HepG2 (cell line): ENCODE results near the gene PYGB. TPM values are rescaled to one million over a fixed set of nuclear protein-coding genes. Genes with fewer than 3 reads are reported as not detected.

ENCODE experiments used
- ATAC-seq: fragments of 200-7000 bp; cut with Tn5 transposase; 3 replicates; pipeline ENCODE4 v1.9.1; 2020; ENCODE audit warnings: mild to moderate bottlenecking, moderate library complexity
- BruUV-seq: library from RNA; stranded (reverse); fragments of 400-500 nt; replicated peaks from 2 replicates; lab custom pipeline; 2021; lab: Mats Ljungman, UMichigan
- CTCF ChIA-PET: fragments of 300-600 bp; formaldehyde crosslinking; extraction: SDS; loops from one replicate; lab custom pipeline; 2021; ENCODE audit warnings: low total read pairs, inconsistent platforms, low intra/inter-chr PET ratio; lab: Yijun Ruan, JAX
- POLR2A ChIA-PET: fragments of 350-600 bp; sonication (Branson Sonifier 250); formaldehyde crosslinking; loops from one replicate; lab custom pipeline; 2020; ENCODE audit warnings: antibody characterized with exemption, inconsistent platforms; lab: Yijun Ruan, JAX
- DNase-seq: peaks from one replicate; pipeline ENCODE4 v3.0.0-alpha.2; 2015; ENCODE audit warnings: low spot score
- FAIRE-seq: peaks from 3 replicates; lab custom pipeline; 2011; peaks lifted over from hg19 to GRCh38; lab: Jason Lieb, UNC
- H2AFZ ChIP-seq: one replicate; pipeline ENCODE4 v1.6.1; 2011; ENCODE audit warnings: low read length, inconsistent platforms
- H3K27ac ChIP-seq: fragments of 300-600 bp; 3 replicates; pipeline ENCODE4 v1.8.0; 2011; ENCODE audit warnings: mixed run types, mild to moderate bottlenecking, mixed read lengths, low read length, inconsistent platforms; ENCODE audit not compliant: insufficient read depth; ENCODE audit errors: extremely low read length
- H3K27me3 ChIP-seq, 2 experiments: fragments of 200-600 bp in 1 of 2; 2 replicates in 1 of 2; 3 replicates in 1 of 2; pipeline versions ENCODE4 v1.6.0 to v1.8.0; 2011; ENCODE audit warnings: low read length in 2 of 2, mild to moderate bottlenecking in 2 of 2, moderate library complexity in 2 of 2, inconsistent platforms in 1 of 2; ENCODE audit not compliant: insufficient read depth in 2 of 2, control insufficient read depth in 1 of 2
- H3K36me3 ChIP-seq, 2 experiments: fragments of 200-600 bp in 1 of 2; replicated peaks in 1 of 2; 2 replicates in 1 of 2; 3 replicates in 1 of 2; pipeline versions ENCODE4 v1.5.1 to v1.8.0; 2011; ENCODE audit warnings: low read length in 2 of 2, inconsistent platforms in 1 of 2; ENCODE audit not compliant: insufficient read depth in 2 of 2, control insufficient read depth in 1 of 2
- H3K4me1 ChIP-seq: 2 replicates; pipeline ENCODE4 v1.5.1; 2012; ENCODE audit warnings: low read length, inconsistent platforms; ENCODE audit not compliant: insufficient read depth
- H3K4me2 ChIP-seq: 2 replicates; pipeline ENCODE4 v1.6.0; 2011; ENCODE audit warnings: low read depth, low read length, inconsistent platforms
- H3K4me3 ChIP-seq, 3 experiments: fragments of 200-600 bp in 1 of 3; sonication (generic), shearing (Covaris generic) in 1 of 3; replicated peaks in 1 of 3; 2 replicates each; pipeline ENCODE4 v1.5.1; 2011 to 2016; ENCODE audit warnings: low read length in 3 of 3, inconsistent platforms in 2 of 3, low read depth in 2 of 3, mild to moderate bottlenecking in 2 of 3, control low read depth in 1 of 3, mixed read lengths in 1 of 3; ENCODE audit not compliant: insufficient read depth in 1 of 3
- H3K79me2 ChIP-seq: one replicate; pipeline ENCODE4 v1.6.1; 2011; ENCODE audit warnings: low read length, inconsistent platforms; ENCODE audit not compliant: insufficient read depth
- H3K9ac ChIP-seq: 2 replicates; pipeline ENCODE4 v1.6.0; 2011; ENCODE audit warnings: mild to moderate bottlenecking, low read depth, low read length, inconsistent platforms; ENCODE audit not compliant: insufficient read depth
- H3K9me3 ChIP-seq: 2 replicates; pipeline ENCODE4 v1.5.1; 2012; ENCODE audit warnings: mild to moderate bottlenecking, low read length
- H4K20me1 ChIP-seq: 2 replicates; pipeline ENCODE4 v1.6.0; 2011; ENCODE audit warnings: inconsistent platforms, mild to moderate bottlenecking, low read length, moderate library complexity; ENCODE audit not compliant: insufficient read depth
- FOXC1 ChIP-seq: sonication (generic); formaldehyde crosslinking; IDR thresholded peaks from 2 replicates; pipeline ENCODE4 v1.8.0; 2022; ENCODE audit warnings: mild to moderate bottlenecking, missing genetic modification reagents, borderline replicate concordance
- FOXO1 ChIP-seq: sonication (generic); formaldehyde crosslinking; IDR thresholded peaks from 2 replicates; pipeline ENCODE4 v1.4.0; 2020; ENCODE audit warnings: missing genetic modification reagents
- MAFF ChIP-seq: IDR thresholded peaks from 2 replicates; pipeline ENCODE4 v1.6.1; 2011; ENCODE audit warnings: low read depth, low read length, improper control_type of control experiment
- MAFK ChIP-seq, 2 experiments: IDR thresholded peaks in 1 of 2; conservative IDR thresholded peaks in 1 of 2; 2 replicates each; pipeline ENCODE4 v1.6.1; 2011; ENCODE audit warnings: improper control_type of control experiment in 2 of 2, low read length in 2 of 2
- XRCC5 ChIP-seq: fragments of 200-400 bp; formaldehyde crosslinking; optimal IDR thresholded peaks from 2 replicates; pipeline ENCODE3; 2017; ENCODE audit warnings: mild to moderate bottlenecking, low read length
- ZBTB7A ChIP-seq: sonication (generic); formaldehyde crosslinking; IDR thresholded peaks from 2 replicates; pipeline ENCODE4 v1.8.0; 2022; ENCODE audit warnings: mild to moderate bottlenecking, missing genetic modification reagents
- ZNF547 ChIP-seq: sonication (generic); formaldehyde crosslinking; IDR thresholded peaks from 2 replicates; pipeline ENCODE4 v1.5.1; 2020; ENCODE audit warnings: mild to moderate bottlenecking, missing genetic modification reagents
- ZNF564 ChIP-seq: sonication (generic); formaldehyde crosslinking; IDR thresholded peaks from 2 replicates; pipeline ENCODE4 v1.8.1; 2023; ENCODE audit warnings: mild to moderate bottlenecking, missing genetic modification reagents
- ZNF878 ChIP-seq: sonication (generic); formaldehyde crosslinking; IDR thresholded peaks from 2 replicates; pipeline ENCODE4 v1.8.1; 2023; ENCODE audit warnings: mild to moderate bottlenecking, missing genetic modification reagents, moderate library complexity
- ZSCAN29 ChIP-seq: sonication (generic); formaldehyde crosslinking; conservative IDR thresholded peaks from 2 replicates; pipeline ENCODE4 v1.4.0; 2020; ENCODE audit warnings: mild to moderate bottlenecking, missing genetic modification reagents
- WGBS: methylation state at CpG from one replicate; pipeline ENCODE4 v1.1.6; 2017; ENCODE audit warnings: low lambda C conversion rate; 5-methylcytosine and 5-hydroxymethylcytosine counted together
- in situ Hi-C: cut with HindIII; loops from 2 replicates; pipeline ENCODE4 v1.10.0; 2017; ENCODE audit warnings: low pct_unique_long_range_greater_than_20kb; ENCODE audit not compliant: extremely low pct_ligation_motif_present
- intact Hi-C: fragments of 100-400 bp; cut with micrococcal nuclease; formaldehyde crosslinking; loops from one replicate; pipeline ENCODE4 v1.10.0; 2022; ENCODE audit not compliant: unreplicated experiment
- polyA plus RNA-seq, 8 experiments: library from polyadenylated mRNA; depleted of rRNA in 3 of 8; stranded (reverse) in 7 of 8; unstranded in 1 of 8; fragments of >200 nt; fragmentation: Illumina TruSeq in 4 of 8; extraction: Trizol in 4 of 8; gene quantifications; 2 replicates each; pipeline versions ENCODE4 v1.2.1 to v1.2.3, GENCODE V29; 2011 to 2016; ENCODE audit warnings: low read depth in 4 of 8, missing spikeins in 1 of 8, mixed read lengths in 1 of 8; ENCODE audit not compliant: insufficient read depth in 1 of 8
- total RNA-seq, 5 experiments: library from RNA; depleted of rRNA; stranded (reverse); fragments of >200 nt; fragmentation: Illumina TruSeq; extraction: Trizol; gene quantifications; 2 replicates each; pipeline ENCODE4 v1.2.3, GENCODE V29; 2016; ENCODE audit warnings: low read depth in 1 of 5
- TF ChIP-seq, protein P1 (sequence below): sonication (generic); formaldehyde crosslinking; conservative IDR thresholded peaks from 2 replicates; pipeline ENCODE4 v1.8.0; 2022; ENCODE audit warnings: low read depth, missing genetic modification reagents

The PYGB gene
- total and polyA plus RNA-seq, 2 of the 13 experiments (the other 11 are each of a cell fraction or from before 2014, with no cell fraction given) = 24.2 to 86.3 TPM

DNA sequence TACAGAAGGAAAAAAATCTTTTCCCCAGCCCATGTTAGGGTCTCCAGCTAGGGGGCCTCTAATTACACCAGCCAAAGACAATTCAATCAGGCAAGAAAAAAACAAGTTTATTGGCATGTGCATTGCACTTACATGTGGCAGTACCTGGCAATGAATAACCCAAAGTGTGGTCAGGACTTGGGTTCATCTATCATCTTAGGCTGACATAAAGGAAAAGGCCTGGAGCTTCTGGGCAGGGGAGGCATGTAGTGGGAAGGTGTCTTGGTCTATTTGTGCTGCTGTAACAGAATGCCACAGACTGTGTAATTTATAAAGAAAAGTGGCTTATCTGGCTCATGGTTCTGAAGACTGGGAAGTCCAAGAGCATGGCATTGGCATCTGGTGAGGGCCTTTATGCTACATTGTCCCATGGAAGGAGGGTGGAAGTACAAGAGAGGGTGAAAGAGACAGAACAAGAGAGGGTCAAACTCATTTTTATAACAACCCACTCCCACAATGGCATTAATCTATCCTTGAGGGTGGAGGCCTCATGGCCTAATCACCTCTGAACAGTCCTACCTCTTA, 4.4 kb upstream of the PYGB start:
- no peak for ATAC-seq
- H3K36me3 ChIP-seq = no peaks in the 10 kb centered on the region
- H2AFZ ChIP-seq = no peak overlapping the region
- no peak overlapping the region for H3K4me3 ChIP-seq
- H3K27me3 ChIP-seq = peaks cover 1 to 20% of the 10 kb centered on the region in 2 experiments; a peak in 2 of 5 replicates
- POLR2A ChIA-PET = no interaction called here
- intact Hi-C loops = no loop called here
- H4K20me1 ChIP-seq = no peaks in the 10 kb centered on the region
- no peak overlapping the region for H3K27ac ChIP-seq
- in situ Hi-C loops = no loop called here
- peaks cover 34% of the 10 kb centered on the region for H3K4me1 ChIP-seq
- CTCF ChIA-PET = no interaction called here
- DNase-seq = no peak
- no peak for FAIRE-seq
- H3K4me2 ChIP-seq = no peak overlapping the region
- no peak overlapping the region for H3K9ac ChIP-seq
- H3K79me2 ChIP-seq = no peaks in the 10 kb centered on the region
- TF ChIP-seq FOXC1 (no peak), ZNF878 (CRISPR knock-in tag) (0 out of 2 replicates have a peak, but pooled peaks have one; percentile 32), ZNF564 (peak; percentile 100), ZBTB7A (CRISPR knock-in tag) (no peak), XRCC5 (no peak)
- TF ChIP-seq, protein P1, sequence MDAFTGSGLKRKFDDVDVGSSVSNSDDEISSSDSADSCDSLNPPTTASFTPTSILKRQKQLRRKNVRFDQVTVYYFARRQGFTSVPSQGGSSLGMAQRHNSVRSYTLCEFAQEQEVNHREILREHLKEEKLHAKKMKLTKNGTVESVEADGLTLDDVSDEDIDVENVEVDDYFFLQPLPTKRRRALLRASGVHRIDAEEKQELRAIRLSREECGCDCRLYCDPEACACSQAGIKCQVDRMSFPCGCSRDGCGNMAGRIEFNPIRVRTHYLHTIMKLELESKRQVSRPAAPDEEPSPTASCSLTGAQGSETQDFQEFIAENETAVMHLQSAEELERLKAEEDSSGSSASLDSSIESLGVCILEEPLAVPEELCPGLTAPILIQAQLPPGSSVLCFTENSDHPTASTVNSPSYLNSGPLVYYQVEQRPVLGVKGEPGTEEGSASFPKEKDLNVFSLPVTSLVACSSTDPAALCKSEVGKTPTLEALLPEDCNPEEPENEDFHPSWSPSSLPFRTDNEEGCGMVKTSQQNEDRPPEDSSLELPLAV (CRISPR knock-in tag) = no peak
- BruUV-seq = no TSS peak
- H3K9me3 ChIP-seq = no peaks in the 10 kb centered on the region

DNA sequence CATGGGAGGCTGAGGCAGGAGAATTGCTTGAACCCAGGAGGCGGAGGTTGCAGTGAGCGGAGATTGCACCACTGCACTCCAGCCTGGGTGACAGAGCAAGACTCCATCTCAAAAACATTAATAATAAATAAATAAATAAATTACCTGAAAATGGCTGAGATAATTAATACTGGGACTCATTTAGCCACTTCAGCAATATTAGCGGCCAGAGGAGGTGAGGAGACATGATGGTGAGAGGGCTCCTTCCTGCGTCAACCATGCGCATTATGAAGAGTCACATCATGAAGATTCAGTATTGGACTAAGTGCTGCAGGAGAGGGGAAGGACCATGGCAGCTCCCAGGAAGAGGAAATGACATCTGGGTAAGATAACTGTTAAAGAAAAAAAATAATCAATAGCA, 2.9 kb upstream of the PYGB start:
- no peaks in the 10 kb centered on the region for H4K20me1 ChIP-seq
- H3K27ac ChIP-seq = no peak overlapping the region
- H3K9me3 ChIP-seq = no peaks in the 10 kb centered on the region
- H3K4me3 ChIP-seq = no peak overlapping the region
- intact Hi-C loops (no loop called here), in situ Hi-C loops (no loop called here)
- POLR2A ChIA-PET = no interaction called here
- CTCF ChIA-PET = no interaction called here
- no peak overlapping the region for H3K4me2 ChIP-seq
- H2AFZ ChIP-seq = no peak overlapping the region
- ATAC-seq (no peak), DNase-seq (no peak), FAIRE-seq (no peak)
- H3K9ac ChIP-seq = no peak overlapping the region
- H3K36me3 ChIP-seq = no peaks in the 10 kb centered on the region
- TF ChIP-seq FOXO1 (CRISPR knock-in tag) = no peak
- peak; percentile 68 to 72 for TF ChIP-seq MAFK (conservative IDR thresholded peaks at IDR 0.05 in 1 of 2, IDR thresholded peaks at IDR 0.05 in 1 of 2; ENCODE audit: low read length in 2 of 2)
- TF ChIP-seq MAFF = peak; percentile 55
- no peak for TF ChIP-seq ZNF547 (CRISPR knock-in tag)
- no peak for TF ChIP-seq ZSCAN29 (CRISPR knock-in tag)
- no TSS peak for BruUV-seq
- 83% methylated on average over 5 of the region's 5 CpGs for WGBS
- peaks cover 44% of the 10 kb centered on the region for H3K4me1 ChIP-seq
- peaks cover 12% of the 10 kb centered on the region for H3K79me2 ChIP-seq
- peaks cover 1 to 20% of the 10 kb centered on the region in 2 experiments; a peak in 2 of 5 replicates for H3K27me3 ChIP-seq
